ENCODE results near the gene CFAP46.

Gene CFAP46

DNA sequence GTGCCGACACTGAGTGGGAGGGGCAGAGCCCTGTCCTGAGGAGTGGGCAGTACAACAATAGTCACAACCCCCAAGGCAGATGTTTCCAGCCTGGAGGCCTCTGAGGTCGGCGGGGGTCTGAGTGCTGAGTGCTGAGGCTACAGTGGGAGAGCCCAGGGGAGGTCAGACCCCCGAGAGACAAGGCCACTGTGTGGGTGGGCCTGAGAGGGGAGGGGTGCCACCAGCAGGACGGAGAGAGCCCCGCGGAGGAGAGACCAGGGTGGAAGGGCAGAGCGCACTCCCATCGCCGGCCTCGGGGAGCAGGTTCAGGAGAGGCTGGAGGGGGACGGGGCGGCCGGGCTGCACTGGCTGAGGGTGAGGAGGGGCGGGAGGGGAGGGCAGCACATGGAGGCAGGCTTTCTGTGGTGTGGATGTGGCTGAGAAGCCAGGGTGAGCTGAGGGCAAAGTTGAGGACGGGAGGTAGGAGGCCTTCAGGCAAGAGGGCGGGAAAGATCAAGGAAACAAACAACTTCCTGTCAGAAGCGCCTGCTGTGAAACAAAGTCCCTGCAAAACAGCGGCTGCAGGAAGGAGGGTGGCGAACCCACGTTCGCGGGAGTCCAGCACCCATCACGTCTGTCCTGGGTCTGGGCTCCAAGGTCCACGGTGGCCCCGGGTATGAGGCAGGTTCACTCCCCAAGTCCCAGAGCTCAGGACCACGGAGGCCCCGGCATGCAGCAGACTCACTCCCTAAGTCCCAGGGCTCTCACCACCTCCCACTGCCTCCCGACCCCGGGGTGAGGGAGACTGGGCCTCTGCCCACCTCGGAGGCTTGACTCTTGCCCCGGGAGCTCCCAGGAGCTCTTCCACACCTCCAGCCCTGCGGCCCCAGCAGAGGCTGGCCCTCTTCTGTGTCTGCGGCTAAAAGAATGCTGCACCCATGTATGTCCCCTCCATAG is 79.6 kb downstream of the CFAP46 start:
- H3K4me3 ChIP-seq (ENCODE audit: control insufficient read depth, low read depth, low read length): no peak overlapping the region
- TF ChIP-seq, protein P1, sequence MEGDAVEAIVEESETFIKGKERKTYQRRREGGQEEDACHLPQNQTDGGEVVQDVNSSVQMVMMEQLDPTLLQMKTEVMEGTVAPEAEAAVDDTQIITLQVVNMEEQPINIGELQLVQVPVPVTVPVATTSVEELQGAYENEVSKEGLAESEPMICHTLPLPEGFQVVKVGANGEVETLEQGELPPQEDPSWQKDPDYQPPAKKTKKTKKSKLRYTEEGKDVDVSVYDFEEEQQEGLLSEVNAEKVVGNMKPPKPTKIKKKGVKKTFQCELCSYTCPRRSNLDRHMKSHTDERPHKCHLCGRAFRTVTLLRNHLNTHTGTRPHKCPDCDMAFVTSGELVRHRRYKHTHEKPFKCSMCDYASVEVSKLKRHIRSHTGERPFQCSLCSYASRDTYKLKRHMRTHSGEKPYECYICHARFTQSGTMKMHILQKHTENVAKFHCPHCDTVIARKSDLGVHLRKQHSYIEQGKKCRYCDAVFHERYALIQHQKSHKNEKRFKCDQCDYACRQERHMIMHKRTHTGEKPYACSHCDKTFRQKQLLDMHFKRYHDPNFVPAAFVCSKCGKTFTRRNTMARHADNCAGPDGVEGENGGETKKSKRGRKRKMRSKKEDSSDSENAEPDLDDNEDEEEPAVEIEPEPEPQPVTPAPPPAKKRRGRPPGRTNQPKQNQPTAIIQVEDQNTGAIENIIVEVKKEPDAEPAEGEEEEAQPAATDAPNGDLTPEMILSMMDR (conservative IDR thresholded peaks at IDR 0.05; ENCODE audit: control insufficient read depth, insufficient read depth, low read depth, low read length): no peak
- no peak for DNase-seq (ENCODE audit: low read depth)

DNA sequence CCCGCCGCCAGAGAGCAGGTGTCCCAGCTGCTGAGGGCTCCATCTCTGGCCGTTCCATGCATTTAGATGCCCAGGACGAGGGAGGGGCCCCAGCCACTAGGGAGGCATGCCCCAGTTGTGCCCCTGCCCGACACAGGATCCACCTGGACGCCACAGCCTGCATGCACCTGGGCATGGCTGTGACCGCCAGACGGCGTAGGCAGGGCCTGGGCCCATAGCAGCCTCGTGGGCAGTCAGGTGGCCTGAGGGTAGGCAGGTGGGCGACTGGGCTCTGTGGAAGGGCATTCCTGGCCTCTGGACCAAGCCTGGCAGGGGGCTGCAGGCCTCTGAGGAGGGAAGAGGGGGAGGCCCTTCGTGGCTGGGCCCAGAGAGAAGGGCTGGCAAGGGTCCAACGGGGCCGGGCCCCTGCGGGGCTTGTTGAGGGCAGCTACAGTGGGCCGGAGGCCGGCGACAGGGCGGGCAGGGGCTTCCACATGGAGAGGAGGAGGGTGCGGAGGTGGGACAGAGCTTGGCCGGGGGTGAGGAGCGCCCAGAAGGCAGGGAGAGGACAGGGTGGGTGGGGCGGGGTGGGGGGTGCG is 80.4 kb downstream of the CFAP46 start:
- DNase-seq (ENCODE audit: low read depth): no peak
- H3K4me3 ChIP-seq (ENCODE audit: control insufficient read depth, low read depth, low read length): no peak overlapping the region
- TF ChIP-seq, protein P1 (conservative IDR thresholded peaks at IDR 0.05; ENCODE audit: control insufficient read depth, insufficient read depth, low read depth, low read length): no peak

DNA sequence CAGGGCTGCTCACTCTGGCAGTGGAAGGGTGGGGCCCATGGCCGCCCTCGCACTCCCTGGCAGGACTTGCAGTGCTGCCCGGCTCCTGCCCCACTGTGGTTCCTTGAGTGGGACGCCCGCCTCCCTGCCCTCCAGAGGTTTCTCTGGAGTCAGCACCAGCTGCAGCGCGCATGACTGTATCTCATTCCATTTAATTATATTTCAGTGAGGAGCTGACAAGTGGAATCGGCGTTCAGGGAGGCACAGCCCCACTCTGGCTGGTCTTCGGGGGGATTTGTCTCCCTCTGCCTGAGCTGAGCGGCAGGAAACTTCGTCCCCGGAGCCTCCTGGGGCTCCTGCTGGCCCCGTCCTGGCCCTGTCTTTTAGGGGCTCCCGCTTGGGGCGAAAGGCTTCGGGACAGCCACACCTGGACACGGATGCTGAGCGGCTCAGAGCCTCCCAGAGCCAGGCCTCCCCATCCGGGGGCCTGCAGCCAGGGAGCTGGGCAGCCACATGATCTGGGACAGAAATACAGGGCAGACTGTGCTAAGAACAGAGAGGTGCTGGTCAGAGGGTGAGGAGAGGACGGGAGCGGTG is 81.2 kb downstream of the CFAP46 start:
- TF ChIP-seq, protein P1 (conservative IDR thresholded peaks at IDR 0.05; ENCODE audit: control insufficient read depth, insufficient read depth, low read depth, low read length): no peak
- no peak overlapping the region for H3K4me3 ChIP-seq (ENCODE audit: control insufficient read depth, low read depth, low read length)
- DNase-seq (ENCODE audit: low read depth): no peak

DNA sequence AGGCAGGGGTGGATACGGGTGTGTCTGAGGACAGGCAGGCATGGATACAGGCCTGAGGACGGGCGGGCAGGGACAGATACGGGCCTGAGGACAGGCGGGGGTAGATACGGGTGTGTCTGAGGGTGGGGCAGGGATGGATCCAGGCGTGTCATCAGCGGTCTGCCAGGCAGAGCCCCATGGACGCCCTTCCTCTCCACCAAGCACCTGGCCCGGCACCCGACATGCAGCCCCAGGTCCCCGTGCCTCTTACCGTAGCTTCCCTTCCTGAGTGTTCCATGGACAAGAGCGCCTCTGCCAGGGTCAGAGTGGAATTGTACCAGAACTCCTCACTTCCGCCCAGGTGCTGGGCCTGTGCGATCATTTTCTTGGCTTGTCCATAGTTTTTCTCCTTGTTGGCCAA is 81.8 kb downstream of the CFAP46 start:
- no peak for DNase-seq (ENCODE audit: low read depth)
- TF ChIP-seq, protein P1 (conservative IDR thresholded peaks at IDR 0.05; ENCODE audit: control insufficient read depth, insufficient read depth, low read depth, low read length): no peak
- H3K4me3 ChIP-seq (ENCODE audit: control insufficient read depth, low read depth, low read length): no peak overlapping the region

DNA sequence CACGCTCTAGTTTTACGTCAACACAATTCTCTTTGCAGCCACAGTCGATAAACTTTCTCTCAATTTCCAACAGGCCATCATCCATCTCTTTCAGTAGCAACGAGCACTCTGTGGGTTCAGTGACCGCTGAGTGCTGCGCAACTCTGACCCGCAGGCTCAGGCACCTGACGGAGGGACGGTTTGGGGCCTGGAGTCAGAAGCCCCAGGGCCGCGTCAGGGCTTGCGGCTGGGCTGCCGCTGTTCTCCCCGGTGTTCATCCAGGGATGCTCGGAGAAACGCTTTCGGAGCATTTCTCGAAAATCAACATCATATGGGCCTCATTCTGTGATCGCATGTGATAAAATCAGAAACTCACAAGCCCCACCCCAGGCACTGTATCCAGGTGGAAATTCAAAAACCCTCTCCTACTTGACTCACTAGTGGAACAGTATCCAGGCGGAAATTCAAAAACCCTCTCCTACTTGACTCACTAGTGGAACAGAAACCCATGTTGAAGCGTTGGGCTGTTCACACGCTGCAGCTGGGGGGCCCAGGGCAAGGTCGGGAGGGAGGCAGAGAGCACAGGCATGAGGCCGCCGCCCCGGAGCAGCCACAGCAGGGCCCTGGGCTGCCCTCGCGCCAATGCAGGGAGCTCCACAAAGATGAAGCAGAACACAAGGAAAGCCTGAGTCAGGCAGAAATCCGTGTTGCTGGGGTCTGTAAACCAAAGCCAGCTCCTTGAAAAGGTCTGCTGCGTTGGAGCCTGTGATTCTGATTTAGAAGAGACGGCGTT is 83.1 kb downstream of the CFAP46 start:
- TF ChIP-seq, protein P1 (conservative IDR thresholded peaks at IDR 0.05; ENCODE audit: control insufficient read depth, insufficient read depth, low read depth, low read length): no peak
- DNase-seq (ENCODE audit: low read depth): no peak
- no peak overlapping the region for H3K4me3 ChIP-seq (ENCODE audit: control insufficient read depth, low read depth, low read length)
